ENCODE measurements around the gene FOXO3.

FOXO3 gene

GRCh38 chr6:108727966-108728730, 167.4 kb downstream of the FOXO3 start:
- no peak overlapping the region for H3K4me3 ChIP-seq (ENCODE audit: low read depth, low read length)
- TF ChIP-seq CTCF (IDR thresholded peaks at IDR 0.05; ENCODE audit: control insufficient read depth, extremely low read depth, insufficient read depth): no peak
- DNase-seq (ENCODE audit: low read depth): no peak

DNA sequence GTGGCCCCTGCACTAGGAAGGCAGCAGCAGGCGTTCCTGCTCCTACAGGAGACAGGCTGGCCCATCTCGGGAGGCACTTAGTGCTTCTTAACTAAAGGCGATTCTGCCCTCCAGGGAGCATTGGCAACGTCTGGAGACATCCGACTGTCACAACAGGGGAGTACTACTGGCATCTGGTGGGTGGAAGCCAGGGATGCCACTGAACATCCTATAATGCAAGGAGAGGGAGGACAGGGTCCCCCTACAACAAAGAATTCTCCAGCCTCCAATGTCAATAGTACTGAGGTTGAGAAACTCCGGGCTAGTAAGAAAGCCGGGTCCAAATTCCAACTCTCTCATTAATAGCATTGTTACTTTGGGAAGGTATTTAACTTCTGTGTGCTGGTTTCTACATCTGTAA, 168.1 kb downstream of the FOXO3 start:
- H3K4me3 ChIP-seq (ENCODE audit: low read depth, low read length): no peak overlapping the region
- TF ChIP-seq CTCF (IDR thresholded peaks at IDR 0.05; ENCODE audit: control insufficient read depth, extremely low read depth, insufficient read depth): no peak

GRCh38 chr6:108730635-108731515, 170.2 kb downstream of the FOXO3 start:
- no peak overlapping the region for H3K4me3 ChIP-seq (ENCODE audit: low read depth, low read length)
- TF ChIP-seq CTCF (IDR thresholded peaks at IDR 0.05; ENCODE audit: control insufficient read depth, extremely low read depth, insufficient read depth): no peak
- DNase-seq (ENCODE audit: low read depth): no peak

More for the DNA sequence above, 168.1 kb downstream of the FOXO3 start:
- DNase-seq (ENCODE audit: low read depth): no peak

DNA sequence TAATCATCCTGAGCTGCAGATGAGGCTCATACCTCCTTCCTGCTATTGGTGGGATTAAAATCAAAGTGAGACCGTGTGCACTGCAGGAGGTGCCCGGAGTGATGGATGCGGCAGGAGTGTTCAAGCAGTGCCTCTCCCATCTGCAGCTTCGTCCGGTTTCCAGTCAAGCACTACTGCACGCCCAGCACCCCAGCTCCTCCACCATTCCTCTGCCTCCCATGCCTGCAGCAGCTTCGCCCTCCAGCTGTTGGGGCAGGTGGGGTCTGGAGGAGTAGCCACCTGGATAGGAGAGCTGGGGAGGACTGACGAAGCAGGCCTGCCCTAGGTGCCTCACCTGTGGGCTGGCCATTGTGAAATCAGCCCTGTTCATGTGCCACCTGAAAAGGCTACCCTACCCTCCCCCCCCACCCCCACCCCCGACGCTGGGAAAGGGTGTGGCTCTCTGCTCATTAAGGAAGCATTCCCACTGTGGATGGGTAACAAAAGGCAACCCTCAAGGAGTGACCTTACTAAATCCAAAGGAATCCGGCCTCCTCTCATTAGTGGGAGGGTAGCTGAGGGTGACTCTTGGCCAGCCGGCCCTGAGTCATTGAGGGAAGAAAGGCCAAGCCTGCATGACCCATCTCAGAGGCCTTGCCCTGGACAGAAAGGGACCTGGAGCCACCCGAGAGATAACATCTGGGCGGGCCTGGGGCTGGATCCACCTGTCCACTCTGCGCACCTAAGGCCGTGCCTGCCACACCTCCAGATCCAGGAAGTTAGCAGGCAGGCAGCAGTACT, 171.6 kb downstream of the FOXO3 start:
- TF ChIP-seq CTCF (IDR thresholded peaks at IDR 0.05; ENCODE audit: control insufficient read depth, extremely low read depth, insufficient read depth): no peak
- H3K4me3 ChIP-seq (ENCODE audit: low read depth, low read length): no peak overlapping the region
- DNase-seq (ENCODE audit: low read depth): no peak

DNA sequence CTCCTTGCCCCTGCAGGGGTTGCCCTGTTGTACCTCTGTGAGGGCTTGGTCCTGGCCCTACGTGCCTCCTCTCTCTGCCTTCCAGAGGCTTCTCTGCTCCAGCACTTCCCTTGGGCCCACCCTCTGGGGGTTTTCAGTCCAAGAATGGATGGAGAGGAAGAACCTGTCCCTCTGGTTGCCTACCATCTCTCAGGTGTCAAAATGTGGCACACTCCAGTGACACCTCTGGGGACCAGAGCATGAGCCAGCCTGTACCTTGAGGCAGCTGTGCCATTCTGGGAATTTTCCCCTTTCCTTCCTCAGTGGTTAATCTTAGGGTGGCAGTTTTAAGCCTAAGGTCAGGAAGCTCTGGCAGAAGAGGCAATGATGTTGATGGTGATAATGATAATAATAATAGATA, 172.3 kb downstream of the FOXO3 start:
- no peak for DNase-seq (ENCODE audit: low read depth)
- H3K4me3 ChIP-seq (ENCODE audit: low read depth, low read length): no peak overlapping the region
- no peak for TF ChIP-seq CTCF (IDR thresholded peaks at IDR 0.05; ENCODE audit: control insufficient read depth, extremely low read depth, insufficient read depth)

DNA sequence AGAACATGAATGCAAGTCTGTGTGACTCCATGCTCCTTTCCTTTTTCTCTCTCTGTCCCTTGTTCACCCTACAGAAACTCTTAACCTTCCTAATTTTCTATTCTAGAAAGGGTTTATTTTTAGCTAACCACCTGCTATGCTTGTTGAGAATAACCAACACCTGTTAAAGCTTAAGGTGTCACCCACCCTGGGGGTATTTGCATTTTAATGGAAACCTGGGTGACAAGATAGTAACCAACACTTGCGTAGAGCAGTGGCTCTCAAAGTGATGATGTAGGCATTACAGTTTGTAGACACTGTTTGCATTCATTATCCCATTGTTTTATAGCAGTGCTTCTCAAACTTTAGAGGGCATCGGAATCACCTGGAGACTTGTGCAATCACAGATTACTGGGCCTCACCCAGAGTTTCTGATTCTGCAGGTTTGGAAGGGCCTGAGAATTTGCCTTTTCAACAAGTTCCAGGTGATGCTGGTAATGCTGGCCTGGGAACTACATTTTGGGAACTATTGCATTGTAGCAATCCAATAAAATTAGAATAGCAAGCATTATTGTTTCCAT, 173.1 kb downstream of the FOXO3 start:
- H3K4me3 ChIP-seq (ENCODE audit: low read depth, low read length): no peak overlapping the region
- no peak for DNase-seq (ENCODE audit: low read depth)
- no peak for TF ChIP-seq CTCF (IDR thresholded peaks at IDR 0.05; ENCODE audit: control insufficient read depth, extremely low read depth, insufficient read depth)

Data from LNCaP clone FGC (cell line).